ENCODE data around the gene CITED1. TPM values are rescaled to one million over a fixed set of nuclear protein-coding genes. Genes with fewer than 3 reads are reported as not detected.

CITED1 gene
- total RNA-seq, 1 donor from 2014 or later = not detected

- DNase-seq = no peak
- intact Hi-C loops (cut with micrococcal nuclease) = no loop called here
- ATAC-seq = no peak
Measured at GRCh38 chrX:72274526-72274925, 31.2 kb downstream of the CITED1 start.

GRCh38 chrX:72273718-72274117 is 32.0 kb downstream of the CITED1 start:
- ATAC-seq = no peak
- intact Hi-C loops (cut with micrococcal nuclease) = no loop called here
- DNase-seq = no peak

GRCh38 chrX:72272868-72273267 is 32.8 kb downstream of the CITED1 start:
- DNase-seq = no peak
- intact Hi-C loops (cut with micrococcal nuclease) = no loop called here
- ATAC-seq = no peak

- no peak for ATAC-seq
- intact Hi-C loops (cut with micrococcal nuclease) = no loop called here
Measured at GRCh38 chrX:72271812-72272211, 33.9 kb downstream of the CITED1 start.

GRCh38 chrX:72271091-72271788 is 34.5 kb downstream of the CITED1 start:
- ATAC-seq (no peak), DNase-seq (no peak)
- intact Hi-C loops (cut with micrococcal nuclease) = no loop called here

More at GRCh38 chrX:72271812-72272211, 33.9 kb downstream of the CITED1 start:
- DNase-seq = no peak

- ATAC-seq = no peak
- no peak for DNase-seq
- intact Hi-C loops (cut with micrococcal nuclease) = no loop called here
Measured at GRCh38 chrX:72270316-72270866, 35.3 kb downstream of the CITED1 start.

- intact Hi-C loops (cut with micrococcal nuclease) = no loop called here
- no peak for ATAC-seq
- no peak for DNase-seq
Measured at GRCh38 chrX:72269671-72270251, 36.0 kb downstream of the CITED1 start.

GRCh38 chrX:72268597-72269365 is 36.9 kb downstream of the CITED1 start:
- ATAC-seq (no peak), DNase-seq (no peak)
- intact Hi-C loops (cut with micrococcal nuclease) = no loop called here

GRCh38 chrX:72265263-72265662 is 40.5 kb downstream of the CITED1 start:
- DNase-seq = no peak
- no peak for ATAC-seq
- intact Hi-C loops (cut with micrococcal nuclease) = no loop called here

GRCh38 chrX:72262077-72262476 is 43.6 kb downstream of the CITED1 start:
- intact Hi-C loops (cut with micrococcal nuclease) = no loop called here
- ATAC-seq (no peak), DNase-seq (no peak)

GRCh38 chrX:72260448-72260847 is 45.3 kb downstream of the CITED1 start:
- no peak for ATAC-seq

GRCh38 chrX:72258174-72258573 is 47.5 kb downstream of the CITED1 start:
- ATAC-seq (no peak), DNase-seq (no peak)
- intact Hi-C loops (cut with micrococcal nuclease) = no loop called here

More at GRCh38 chrX:72260448-72260847, 45.3 kb downstream of the CITED1 start:
- DNase-seq = no peak
- intact Hi-C loops (cut with micrococcal nuclease) = no loop called here

- DNase-seq (no peak), ATAC-seq (no peak)
- intact Hi-C loops (cut with micrococcal nuclease) = no loop called here
Measured at GRCh38 chrX:72255864-72256263, 49.9 kb downstream of the CITED1 start.

GRCh38 chrX:72255445-72255844 is 50.3 kb downstream of the CITED1 start:
- intact Hi-C loops (cut with micrococcal nuclease) = no loop called here

GRCh38 chrX:72254816-72255215 is 50.9 kb downstream of the CITED1 start:
- ATAC-seq = no peak
- intact Hi-C loops (cut with micrococcal nuclease) = no loop called here
- no peak for DNase-seq

More at GRCh38 chrX:72255445-72255844, 50.3 kb downstream of the CITED1 start:
- ATAC-seq (no peak), DNase-seq (no peak)

- intact Hi-C loops (cut with micrococcal nuclease) = no loop called here
- ATAC-seq = no peak
- DNase-seq = no peak
Measured at GRCh38 chrX:72253686-72254085, 52.0 kb downstream of the CITED1 start.

All from left ventricle myocardium superior (tissue), 1 donor.